Activated CD8-positive, alpha-beta memory T cell treated with anti-CD3 and anti-CD28 coated beads, Interleukin-2, amount 50 U/mL, for 24 hours (primary cell): ENCODE data around the gene HAO2.

Source experiments
- DNase-seq: peaks from one replicate; pipeline ENCODE4 v3.0.0-alpha.2; 2020; ENCODE audit errors: extremely low read depth

Gene HAO2

GRCh38 chr1:119380304-119380703 is 11.7 kb downstream of the HAO2 start:
- no peak for DNase-seq

GRCh38 chr1:119380983-119381662 is 12.5 kb downstream of the HAO2 start:
- no peak for DNase-seq

DNA sequence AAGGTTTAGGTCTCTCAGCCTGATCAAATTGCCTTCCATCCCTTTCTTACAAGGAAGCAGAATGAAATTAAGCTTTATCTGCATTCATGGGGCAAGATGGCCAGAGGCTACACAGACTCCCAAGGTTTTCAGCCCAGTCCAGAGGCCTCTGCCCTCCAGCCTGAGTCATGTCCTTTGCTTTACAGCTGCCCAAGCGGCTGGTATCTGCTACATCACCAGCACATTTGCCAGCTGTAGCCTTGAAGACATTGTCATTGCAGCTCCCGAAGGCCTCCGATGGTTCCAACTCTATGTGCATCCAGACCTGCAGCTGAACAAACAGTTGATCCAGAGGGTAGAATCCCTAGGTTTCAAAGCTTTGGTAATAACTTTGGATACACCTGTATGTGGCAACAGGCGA is 16.0 kb downstream of the HAO2 start:
- DNase-seq = no peak

- DNase-seq = no peak
Measured at GRCh38 chr1:119385650-119386049, 17.1 kb downstream of the HAO2 start.

DNA sequence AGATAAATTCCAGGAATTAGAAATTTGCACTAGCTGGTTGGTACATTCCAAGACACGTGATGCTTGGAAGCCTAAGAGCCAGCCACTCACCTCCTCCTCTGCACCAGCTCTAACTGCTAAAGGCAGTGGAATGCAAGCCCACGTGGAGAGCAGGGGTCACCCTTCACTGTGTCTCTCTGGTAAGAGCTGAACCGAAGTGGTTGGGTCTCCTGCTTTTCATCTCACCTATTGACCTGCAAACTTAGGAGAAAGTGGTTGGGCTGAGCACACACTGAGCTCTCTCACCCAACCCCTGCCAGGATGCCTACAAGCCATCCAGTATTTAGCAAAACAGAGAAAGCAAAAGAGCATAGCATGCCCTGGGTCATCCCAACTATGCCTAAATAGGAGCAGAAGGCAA is 19.3 kb downstream of the HAO2 start:
- no peak for DNase-seq

DNA sequence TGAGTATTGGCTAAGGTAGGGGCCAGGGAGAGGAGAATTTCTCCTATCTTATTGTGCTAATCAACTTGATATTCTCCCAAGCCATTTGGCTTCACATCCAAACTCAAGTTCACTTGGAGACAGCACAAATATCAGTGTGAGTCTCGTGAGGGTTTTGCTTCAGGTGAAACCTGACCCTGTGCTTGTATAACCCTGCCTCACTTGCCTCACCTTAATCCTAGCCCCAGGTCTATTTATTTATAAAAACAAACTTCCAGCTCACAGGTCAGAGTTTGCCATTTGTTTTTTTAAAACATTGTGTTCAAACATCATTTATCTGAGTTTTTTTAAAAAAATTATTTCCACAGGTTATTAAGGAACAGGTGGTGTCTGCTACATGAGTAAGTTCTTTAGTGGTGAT is 19.9 kb downstream of the HAO2 start:
- no peak for DNase-seq

DNA sequence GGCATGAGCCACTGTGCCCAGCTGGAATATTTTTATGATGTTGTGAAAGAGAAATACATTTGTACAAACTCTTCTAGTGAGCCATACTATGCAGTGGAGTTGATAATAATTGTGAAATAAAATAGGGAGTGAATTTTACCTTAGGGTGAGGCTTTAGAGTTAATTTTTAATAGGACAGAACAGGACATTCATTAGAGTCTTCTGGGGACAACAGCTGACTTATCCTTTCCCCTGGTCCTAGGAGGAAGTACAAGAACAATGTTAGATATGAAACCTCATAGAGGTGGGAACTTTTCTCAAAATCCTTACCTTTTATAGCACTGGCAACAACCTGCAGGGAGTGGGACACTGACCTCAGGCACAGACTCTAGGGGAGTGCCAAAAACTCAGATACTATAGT is 21.9 kb downstream of the HAO2 start:
- no peak for DNase-seq

GRCh38 chr1:119391749-119392148 is 23.2 kb downstream of the HAO2 start:
- no peak for DNase-seq

DNA sequence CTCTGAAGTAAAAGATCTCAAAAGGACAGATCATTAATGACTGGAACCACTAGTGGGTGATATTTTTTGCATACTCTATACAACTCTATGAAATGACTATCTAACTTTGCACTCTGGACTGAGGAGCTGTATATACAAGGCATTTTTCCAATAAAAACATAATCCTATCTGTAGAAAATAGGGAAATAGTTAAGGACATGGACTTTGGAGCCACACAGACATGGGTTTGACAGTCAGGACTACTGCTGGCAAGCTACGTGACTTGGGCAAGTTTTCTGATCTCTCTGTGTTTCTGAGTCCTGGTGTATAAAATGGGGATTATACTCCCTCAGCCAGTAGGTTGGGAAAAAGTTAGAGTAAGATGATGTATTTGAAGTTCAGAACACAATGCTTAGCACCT is 25.5 kb downstream of the HAO2 start:
- DNase-seq = no peak

DNA sequence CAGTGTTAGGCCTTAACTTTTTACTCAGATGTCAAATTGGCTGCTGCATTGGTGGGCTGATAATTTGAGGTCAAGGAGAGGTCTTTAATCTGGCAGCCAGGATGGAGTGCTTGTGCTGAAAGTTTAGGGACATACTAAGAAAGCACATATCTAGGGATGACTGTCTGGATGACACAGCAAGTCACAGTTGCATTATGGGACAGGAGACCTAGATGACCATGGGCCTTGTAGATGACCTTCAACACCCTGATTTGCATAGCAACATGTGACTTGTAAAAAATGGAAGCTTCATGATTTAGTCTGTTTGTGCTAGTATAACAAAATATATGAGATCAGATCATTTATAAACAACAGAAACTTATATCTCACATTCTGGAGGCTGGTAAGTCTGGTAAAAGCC is 28.4 kb downstream of the HAO2 start:
- no peak for DNase-seq

GRCh38 chr1:119397986-119398385 is 29.4 kb downstream of the HAO2 start:
- DNase-seq = no peak

GRCh38 chr1:119404736-119405135 is 36.2 kb downstream of the HAO2 start:
- DNase-seq = no peak

- DNase-seq = no peak
Measured at GRCh38 chr1:119409731-119410130, 41.1 kb downstream of the HAO2 start.

DNA sequence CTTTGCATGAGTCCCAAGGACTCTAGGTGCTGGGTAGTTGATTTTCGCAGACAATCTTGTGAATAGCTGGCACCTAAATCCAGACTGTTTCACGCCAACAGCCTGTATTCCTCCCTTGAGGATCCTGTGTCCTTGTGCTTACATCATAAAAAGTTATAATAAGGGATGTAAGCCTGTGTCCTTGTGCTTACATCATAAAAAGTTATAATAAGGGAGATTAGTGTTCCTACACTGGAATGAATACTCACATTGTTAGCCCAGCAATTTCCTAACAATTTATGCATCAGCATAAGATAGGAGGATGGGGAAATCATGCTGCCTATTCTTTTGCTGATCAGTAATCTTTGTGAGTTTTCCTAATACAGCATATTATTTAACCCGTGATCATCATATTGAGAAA is 42.4 kb downstream of the HAO2 start:
- DNase-seq = no peak

DNA sequence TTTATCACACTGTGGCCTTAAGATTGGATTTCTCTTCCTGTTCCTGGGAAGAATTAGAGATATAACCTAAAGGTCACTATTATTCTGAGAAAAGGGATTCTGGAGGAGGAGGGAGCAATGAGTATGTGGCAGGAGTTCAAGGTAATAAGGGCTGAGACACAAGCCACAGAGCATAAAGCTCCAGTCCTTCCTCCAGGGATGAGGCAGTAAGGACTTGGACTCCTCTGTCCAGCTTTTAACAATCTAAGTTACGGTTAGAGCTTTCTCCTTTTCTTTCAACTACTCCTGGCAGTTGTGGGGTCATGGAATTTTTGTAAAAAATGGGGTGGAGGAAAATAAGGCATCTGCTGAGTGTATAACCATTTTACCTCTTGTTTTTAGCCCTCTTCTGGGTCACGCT is 46.4 kb downstream of the HAO2 start, which contains the start of gene HSD3B2:
HSD3B2 (plus strand) TSS at position 201 of the 400 bp plus-strand sequence. CDS start 270 bp downstream, outside the sequence.
- no peak for DNase-seq

- no peak for DNase-seq
Measured at GRCh38 chr1:119416006-119416640, 47.5 kb downstream of the HAO2 start.

DNA sequence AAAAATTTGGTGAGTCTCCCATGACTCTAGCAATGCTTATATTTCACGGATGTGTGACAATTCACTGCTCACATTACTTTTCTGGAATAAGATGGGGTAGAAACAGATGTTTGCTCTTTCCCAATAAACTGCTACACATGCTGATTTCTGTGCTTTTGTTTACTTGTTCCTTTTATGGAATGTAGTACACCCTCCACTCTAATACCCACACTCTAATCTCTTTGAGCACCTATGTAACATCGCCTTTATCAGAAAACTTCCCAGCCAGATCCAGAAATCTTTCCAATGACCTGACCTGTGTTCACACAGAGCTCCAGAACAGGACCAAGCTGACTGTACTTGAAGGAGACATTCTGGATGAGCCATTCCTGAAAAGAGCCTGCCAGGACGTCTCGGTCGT is 50.5 kb downstream of the HAO2 start:
- no peak for DNase-seq

DNA sequence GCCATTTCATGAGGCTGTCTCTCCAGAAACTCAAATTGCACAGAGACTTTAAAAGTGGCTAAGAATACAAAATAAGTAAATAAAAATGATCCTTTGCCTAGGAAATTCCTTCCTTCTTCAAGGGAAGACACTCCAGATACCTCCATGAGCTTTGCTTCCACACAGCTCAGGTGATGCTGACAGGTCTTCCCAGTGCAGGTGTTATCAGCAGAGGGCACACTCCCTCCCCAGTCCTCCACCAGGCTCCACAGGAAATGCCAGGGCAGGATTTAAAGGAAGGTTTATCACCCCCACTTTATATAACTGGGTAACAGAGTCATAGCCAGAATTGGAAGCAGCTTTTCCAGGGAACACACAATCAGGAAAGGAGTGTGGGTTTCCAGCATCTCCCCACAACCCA is 52.1 kb downstream of the HAO2 start:
- DNase-seq = no peak

- no peak for DNase-seq
Measured at GRCh38 chr1:119422631-119423030, 54.0 kb downstream of the HAO2 start.

DNA sequence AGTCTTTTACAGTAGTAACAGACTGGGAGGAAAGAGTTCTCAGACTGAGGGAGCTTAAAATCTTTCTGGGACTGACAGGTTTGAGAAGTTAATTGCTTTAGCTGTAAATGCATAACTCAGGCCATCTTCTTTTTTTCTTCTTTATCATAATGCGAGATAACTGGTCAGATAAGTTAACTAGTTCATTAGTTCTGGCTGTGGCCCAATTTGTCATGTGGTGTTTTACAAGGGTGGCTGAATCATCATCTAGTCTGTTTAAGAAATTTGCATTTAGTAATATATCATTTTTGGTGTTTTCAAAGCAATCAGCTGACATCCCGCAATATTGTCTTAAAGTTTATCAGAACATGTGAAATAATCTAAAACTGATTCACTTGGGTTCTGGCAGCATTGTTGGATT is 60.4 kb downstream of the HAO2 start:
- DNase-seq = no peak

DNA sequence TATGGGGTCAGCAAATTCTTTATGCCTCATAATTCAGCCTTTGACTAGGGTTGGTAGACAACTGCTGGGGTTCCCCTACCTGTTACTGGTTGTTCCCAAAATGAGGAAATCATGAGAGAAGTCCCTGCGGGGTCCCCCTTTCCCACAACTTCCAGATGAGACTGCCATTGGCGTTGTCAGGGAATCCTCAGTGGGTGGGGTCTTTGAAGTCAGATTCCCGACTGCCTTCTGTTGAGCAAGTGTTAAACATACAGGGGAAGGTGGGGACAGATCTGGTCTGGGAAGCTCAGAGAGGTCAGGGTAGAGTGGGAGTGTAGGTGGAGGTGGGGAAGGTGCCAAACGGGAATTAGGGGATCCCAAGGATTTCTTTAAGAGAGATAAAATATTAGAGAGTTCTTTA is 61.1 kb downstream of the HAO2 start:
- no peak for DNase-seq

DNA sequence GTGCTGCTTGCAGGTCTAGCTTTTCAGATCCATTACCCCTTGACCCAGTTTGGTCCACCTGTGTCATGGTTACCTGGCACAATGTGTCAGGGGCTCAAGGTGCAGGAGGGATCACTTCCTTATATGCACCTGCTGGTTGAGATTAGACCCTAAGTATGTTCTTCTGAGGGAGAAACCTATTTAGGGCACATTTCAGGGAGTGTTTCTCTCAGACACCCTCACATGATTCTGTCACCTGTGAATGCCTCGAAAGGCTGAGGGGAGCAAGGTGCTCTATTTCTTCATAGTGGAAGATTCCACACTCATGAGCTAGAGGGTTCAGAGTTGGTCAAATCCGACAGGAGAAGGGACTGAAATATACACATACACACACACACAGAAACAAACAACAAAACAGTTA is 61.9 kb downstream of the HAO2 start:
- no peak for DNase-seq

DNA sequence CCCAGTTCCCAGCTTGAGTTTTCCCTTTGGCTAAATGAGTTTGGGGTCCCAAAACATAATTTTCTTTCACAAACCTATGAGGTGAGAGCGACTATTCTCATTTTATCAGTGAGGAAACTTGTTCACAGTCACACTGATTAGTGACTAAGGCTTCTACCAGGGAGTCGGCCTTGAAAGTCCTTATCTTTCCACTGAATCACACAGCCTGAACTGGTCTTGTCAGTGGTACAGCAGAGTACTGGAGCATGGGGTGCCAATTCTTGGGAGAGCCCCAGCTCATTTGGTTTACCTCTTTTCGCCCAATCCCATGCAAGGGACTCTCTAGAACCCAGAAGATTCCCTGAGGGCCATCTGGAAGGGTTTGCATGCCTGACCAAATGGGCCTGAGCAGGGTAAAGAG is 63.3 kb downstream of the HAO2 start:
- DNase-seq = no peak

DNA sequence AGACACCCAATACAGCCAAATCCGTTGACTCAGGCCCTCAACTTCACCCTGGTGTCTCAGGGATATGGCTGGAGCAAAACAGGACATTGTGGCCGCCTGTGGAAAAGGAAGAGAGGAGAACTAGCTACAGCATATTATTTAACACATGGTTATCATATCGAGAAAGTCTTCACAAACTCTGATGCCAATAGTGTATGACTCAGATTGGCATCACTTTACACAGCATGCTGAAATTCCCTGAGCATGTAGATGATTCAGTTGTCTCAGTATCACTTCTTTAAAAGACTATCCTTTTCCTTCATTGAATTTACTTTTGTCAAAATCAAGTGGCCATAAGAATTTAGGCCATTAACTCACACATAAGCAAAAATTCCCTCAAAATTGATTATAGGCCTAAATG is 66.5 kb downstream of the HAO2 start:
- DNase-seq = no peak
